ENCODE measurements around the gene VPS41.

VPS41 gene

DNA sequence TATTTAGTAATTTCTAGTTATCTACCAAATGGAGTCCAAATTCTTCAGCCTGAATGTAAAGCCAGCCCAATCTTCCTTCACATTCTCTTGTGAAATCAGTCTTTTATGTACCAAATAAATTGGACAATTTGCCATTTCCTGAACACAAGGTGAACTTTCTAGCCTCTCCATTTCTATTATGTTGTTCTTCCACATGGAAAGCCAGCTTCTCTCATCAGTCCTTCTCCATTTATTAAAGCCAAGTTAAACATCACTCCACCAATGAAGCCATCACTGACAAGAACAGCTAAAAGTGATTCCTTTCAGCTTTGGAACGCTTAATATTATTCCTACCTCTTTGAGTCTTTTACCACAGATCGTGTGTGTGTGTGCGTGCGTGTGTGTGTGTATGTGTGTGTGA, 88.4 kb downstream of the VPS41 start:
- no peak overlapping the region for H3K4me3 ChIP-seq (ENCODE audit: low read depth, low read length)
- TF ChIP-seq, protein P1, sequence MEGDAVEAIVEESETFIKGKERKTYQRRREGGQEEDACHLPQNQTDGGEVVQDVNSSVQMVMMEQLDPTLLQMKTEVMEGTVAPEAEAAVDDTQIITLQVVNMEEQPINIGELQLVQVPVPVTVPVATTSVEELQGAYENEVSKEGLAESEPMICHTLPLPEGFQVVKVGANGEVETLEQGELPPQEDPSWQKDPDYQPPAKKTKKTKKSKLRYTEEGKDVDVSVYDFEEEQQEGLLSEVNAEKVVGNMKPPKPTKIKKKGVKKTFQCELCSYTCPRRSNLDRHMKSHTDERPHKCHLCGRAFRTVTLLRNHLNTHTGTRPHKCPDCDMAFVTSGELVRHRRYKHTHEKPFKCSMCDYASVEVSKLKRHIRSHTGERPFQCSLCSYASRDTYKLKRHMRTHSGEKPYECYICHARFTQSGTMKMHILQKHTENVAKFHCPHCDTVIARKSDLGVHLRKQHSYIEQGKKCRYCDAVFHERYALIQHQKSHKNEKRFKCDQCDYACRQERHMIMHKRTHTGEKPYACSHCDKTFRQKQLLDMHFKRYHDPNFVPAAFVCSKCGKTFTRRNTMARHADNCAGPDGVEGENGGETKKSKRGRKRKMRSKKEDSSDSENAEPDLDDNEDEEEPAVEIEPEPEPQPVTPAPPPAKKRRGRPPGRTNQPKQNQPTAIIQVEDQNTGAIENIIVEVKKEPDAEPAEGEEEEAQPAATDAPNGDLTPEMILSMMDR (IDR thresholded peaks at IDR 0.05; ENCODE audit: insufficient read depth, low read length, missing control alignments) = no peak
- no peak for DNase-seq (ENCODE audit: low read depth, low spot score)
- CTCF ChIA-PET = interaction anchor here (1.2 to 1.4 kb wide), 2 partner anchors 8 to 24 kb away, joined by 3 to 4 read pairs; no protein-coding TSS in a partner anchor
- POLR2A ChIA-PET = no interaction called here

DNA sequence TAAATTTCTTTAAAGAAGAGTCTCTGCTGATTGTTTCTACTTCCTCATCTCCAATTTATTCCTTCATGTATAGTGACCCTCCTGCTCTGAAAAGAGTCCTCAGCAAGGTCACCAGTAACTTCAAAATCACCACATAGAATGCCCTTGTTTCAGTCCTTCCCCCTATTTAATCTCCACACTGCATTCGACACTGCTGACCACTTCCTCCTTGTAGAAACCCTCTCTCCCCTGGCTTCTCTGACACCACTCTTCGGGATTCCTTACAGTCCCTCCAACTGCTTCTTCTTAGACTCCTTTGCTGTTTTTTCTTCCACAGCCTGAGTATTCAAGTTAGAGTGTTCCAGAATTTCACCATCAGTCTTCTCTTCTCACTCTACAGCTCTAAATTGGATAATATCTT, 89.5 kb downstream of the VPS41 start:
- ChIA-PET CTCF (interaction anchor here (1.2 kb wide), 1 partner anchor 9 kb away, joined by 3 read pairs; no protein-coding TSS in a partner anchor), POLR2A (no interaction called here)
- TF ChIP-seq, protein P1 (IDR thresholded peaks at IDR 0.05; ENCODE audit: insufficient read depth, low read length, missing control alignments) = no peak
- DNase-seq (ENCODE audit: low read depth, low spot score) = no peak
- no peak overlapping the region for H3K4me3 ChIP-seq (ENCODE audit: low read depth, low read length)

DNA sequence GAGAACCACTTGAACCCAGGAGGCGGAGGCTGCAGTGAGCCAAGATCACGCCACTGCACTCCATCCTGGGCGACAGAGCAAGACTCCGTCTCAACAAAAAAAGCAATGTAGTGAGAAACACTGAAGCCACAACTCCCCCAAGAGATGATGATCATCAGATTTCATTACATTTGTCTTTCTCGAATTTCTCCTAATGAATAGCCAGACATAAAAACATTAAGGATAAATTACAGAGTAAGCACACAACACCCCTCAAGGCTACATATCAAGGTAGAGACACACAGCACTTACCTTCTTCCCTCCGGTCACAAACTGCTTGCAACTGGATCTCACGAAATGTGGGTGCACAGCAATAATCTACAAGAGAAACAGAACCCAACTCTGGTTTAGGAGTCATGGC, 91.5 kb downstream of the VPS41 start:
- TF ChIP-seq, protein P1 (IDR thresholded peaks at IDR 0.05; ENCODE audit: insufficient read depth, low read length, missing control alignments) = no peak
- H3K4me3 ChIP-seq (ENCODE audit: low read depth, low read length) = no peak overlapping the region
- POLR2A ChIA-PET = no interaction called here
- CTCF ChIA-PET = interaction anchor here (0.7 to 1.1 kb wide), 2 partner anchors 19 to 114 kb away, joined by 3 to 4 read pairs; no protein-coding TSS in a partner anchor
- no peak for DNase-seq (ENCODE audit: low read depth, low spot score)

DNA sequence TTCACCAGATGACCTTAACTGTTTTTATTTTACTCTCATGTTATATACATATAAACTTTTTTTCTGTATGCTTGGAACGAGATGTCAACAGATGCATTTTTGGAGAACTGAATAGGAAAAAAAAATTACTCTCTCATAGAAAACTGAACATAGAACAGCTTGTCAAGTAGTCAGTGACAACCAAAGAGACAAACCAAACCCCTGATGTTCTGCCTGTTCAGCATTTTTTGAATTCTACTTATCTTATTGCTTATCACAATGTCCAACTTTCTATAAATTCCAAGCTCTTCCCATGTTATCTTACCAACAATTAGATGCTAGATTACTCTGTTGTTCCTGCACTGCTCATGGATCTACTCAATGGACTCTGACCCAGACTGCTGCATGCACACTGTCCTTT, 95.2 kb downstream of the VPS41 start:
- CTCF ChIA-PET = interaction anchor here (0.9 to 1.1 kb wide), 2 partner anchors 12 to 14 kb away, joined by 3 read pairs; no protein-coding TSS in a partner anchor
- POLR2A ChIA-PET = no interaction called here

DNA sequence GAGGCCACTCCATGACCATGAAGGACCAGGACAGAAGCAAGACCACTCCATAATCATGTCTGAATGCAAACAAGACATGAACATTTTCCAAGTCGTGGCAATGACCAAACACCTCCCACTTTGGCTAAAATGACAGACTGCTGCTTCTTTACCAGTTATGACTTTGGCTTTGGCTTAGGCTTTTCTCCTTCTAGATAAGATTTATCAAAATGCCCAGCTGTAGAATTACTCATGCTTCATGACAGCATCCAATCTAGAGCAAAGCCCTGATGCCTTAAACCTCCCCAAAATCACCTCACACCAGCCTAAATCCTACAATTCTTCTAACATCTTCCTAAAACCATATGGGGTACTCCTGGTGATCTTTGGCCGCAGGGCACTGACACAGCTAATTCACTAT, 102.1 kb downstream of the VPS41 start:
- no peak overlapping the region for H3K4me3 ChIP-seq (ENCODE audit: low read depth, low read length)
- no peak for DNase-seq (ENCODE audit: low read depth, low spot score)
- CTCF ChIA-PET = interaction anchor here (0.9 to 1.4 kb wide), 2 partner anchors 10 to 12 kb away, joined by 3 to 4 read pairs; no protein-coding TSS in a partner anchor
- TF ChIP-seq, protein P1 (IDR thresholded peaks at IDR 0.05; ENCODE audit: insufficient read depth, low read length, missing control alignments) = no peak
- POLR2A ChIA-PET = no interaction called here

More for the DNA sequence above, 95.2 kb downstream of the VPS41 start:
- TF ChIP-seq, protein P1 (IDR thresholded peaks at IDR 0.05; ENCODE audit: insufficient read depth, low read length, missing control alignments) = no peak
- no peak overlapping the region for H3K4me3 ChIP-seq (ENCODE audit: low read depth, low read length)
- DNase-seq (ENCODE audit: low read depth, low spot score) = no peak

DNA sequence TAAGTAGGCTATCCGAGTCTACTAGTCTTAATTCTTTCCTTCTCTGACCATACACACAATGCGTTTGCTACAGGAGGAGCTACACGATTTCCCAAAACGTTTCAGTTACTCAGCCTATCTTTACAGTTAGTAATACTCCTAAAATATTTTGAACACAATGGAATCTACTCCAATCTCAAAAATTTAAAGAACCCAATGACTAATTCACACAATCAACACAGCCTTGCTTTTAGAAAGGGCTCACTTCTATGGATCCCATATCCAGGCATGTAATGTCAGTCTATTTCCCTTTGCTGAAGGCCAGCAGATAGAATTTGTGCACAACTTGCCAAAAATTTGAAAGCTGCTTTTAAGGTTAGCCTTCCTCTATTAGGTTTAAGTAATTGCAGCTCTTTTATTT, 107.2 kb downstream of the VPS41 start:
- ChIA-PET POLR2A (no interaction called here), CTCF (interaction anchor here (0.9 to 1.5 kb wide), 2 partner anchors 9 to 129 kb away, joined by 5 read pairs; no protein-coding TSS in a partner anchor)
- TF ChIP-seq, protein P1 (IDR thresholded peaks at IDR 0.05; ENCODE audit: insufficient read depth, low read length, missing control alignments) = no peak
- no peak overlapping the region for H3K4me3 ChIP-seq (ENCODE audit: low read depth, low read length)
- no peak for DNase-seq (ENCODE audit: low read depth, low spot score)
